Measurements from ENCODE around the gene SYT17.

DNA sequence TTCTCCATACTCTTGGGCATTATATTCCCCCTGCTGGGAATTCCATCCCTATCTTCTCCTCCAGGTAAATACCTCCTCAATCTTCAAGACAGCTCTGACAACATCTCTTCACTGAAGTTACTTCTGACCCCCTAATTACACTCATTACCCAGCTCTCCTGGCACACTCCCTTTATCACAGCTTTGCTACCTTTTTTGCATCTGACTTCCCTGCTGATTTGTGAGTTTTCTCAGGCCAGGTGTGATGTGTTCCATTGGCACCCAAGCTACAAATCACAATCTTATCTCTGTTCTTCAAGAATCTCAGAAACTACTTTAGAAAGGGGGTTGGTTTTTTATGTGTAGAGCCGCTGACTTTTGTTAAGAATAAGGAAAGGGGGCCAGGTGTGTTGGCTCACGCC is 131.5 kb downstream of the SYT17 start:
- TF ChIP-seq EZH2 (IDR thresholded peaks at IDR 0.05; ENCODE audit: borderline replicate concordance, low read length): no peak
- TF ChIP-seq, protein P1, sequence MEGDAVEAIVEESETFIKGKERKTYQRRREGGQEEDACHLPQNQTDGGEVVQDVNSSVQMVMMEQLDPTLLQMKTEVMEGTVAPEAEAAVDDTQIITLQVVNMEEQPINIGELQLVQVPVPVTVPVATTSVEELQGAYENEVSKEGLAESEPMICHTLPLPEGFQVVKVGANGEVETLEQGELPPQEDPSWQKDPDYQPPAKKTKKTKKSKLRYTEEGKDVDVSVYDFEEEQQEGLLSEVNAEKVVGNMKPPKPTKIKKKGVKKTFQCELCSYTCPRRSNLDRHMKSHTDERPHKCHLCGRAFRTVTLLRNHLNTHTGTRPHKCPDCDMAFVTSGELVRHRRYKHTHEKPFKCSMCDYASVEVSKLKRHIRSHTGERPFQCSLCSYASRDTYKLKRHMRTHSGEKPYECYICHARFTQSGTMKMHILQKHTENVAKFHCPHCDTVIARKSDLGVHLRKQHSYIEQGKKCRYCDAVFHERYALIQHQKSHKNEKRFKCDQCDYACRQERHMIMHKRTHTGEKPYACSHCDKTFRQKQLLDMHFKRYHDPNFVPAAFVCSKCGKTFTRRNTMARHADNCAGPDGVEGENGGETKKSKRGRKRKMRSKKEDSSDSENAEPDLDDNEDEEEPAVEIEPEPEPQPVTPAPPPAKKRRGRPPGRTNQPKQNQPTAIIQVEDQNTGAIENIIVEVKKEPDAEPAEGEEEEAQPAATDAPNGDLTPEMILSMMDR (IDR thresholded peaks at IDR 0.05; ENCODE audit: low read length): no peak

Measured in OCI-LY1 (cell line).